ENCODE results near the gene TNFSF10. TPM values are rescaled to one million over a fixed set of nuclear protein-coding genes. Genes with fewer than 3 reads are reported as not detected.

TNFSF10 gene
- total RNA-seq, 2 experiments from 2014 or later, result 5.1 to 6.8 TPM

- no peak overlapping the region for H2AFZ ChIP-seq (ENCODE audit: low read length)
- POLR2A ChIA-PET, result interaction anchor here (2.7 kb wide), 1 partner anchor 11 kb away, joined by 8 read pairs; the partner anchor contains the start of gene TNFSF10
- no peak overlapping the region for H3K4me3 ChIP-seq (ENCODE audit: low read depth, low read length, poor library complexity, severe bottlenecking)
- no peaks in the 10 kb centered on the region for H3K79me2 ChIP-seq (ENCODE audit: insufficient read depth, low read depth, low read length)
- H3K27ac ChIP-seq (ENCODE audit: low read depth, low read length, poor library complexity, severe bottlenecking), result no peak overlapping the region
- DNase-seq (ENCODE audit: low spot score), result peak; percentile 43
- H3K36me3 ChIP-seq (ENCODE audit: insufficient read depth, low read length), result peaks cover 5% of the 10 kb centered on the region; the same call in 1 of the 2 replicates
- no TSS peak for BruUV-seq (replicated peaks)
- H3K4me1 ChIP-seq (ENCODE audit: insufficient read depth, low read length, poor library complexity, severe bottlenecking), result peaks cover 8% of the 10 kb centered on the region
- no peak for TF ChIP-seq CTCF (conservative IDR thresholded peaks at IDR 0.05; ENCODE audit: low read length)
- TF ChIP-seq EZH2phosphoT487 (IDR thresholded peaks at IDR 0.05; ENCODE audit: borderline replicate concordance, low read depth, low read length), result no peak
- CTCF ChIA-PET (ENCODE audit: unreplicated experiment), result no interaction called here
- intact Hi-C loops (cut with micrococcal nuclease; ENCODE audit: unreplicated experiment), result no loop called here
- H3K9me3 ChIP-seq (ENCODE audit: low read length), result no peaks in the 10 kb centered on the region
- no peaks in the 10 kb centered on the region for H3K9me2 ChIP-seq (ENCODE audit: insufficient read depth, low read length)
- no peaks in the 10 kb centered on the region for H4K20me1 ChIP-seq (ENCODE audit: insufficient read depth, low read length)
- peak overlapping the region; percentile 21; the same call in 1 of the 2 replicates for H3K4me2 ChIP-seq (ENCODE audit: low read length)
These were observed 11.2 kb downstream of the TNFSF10 start for GRCh38 chr3:172511783-172512762.

- intact Hi-C loops (cut with micrococcal nuclease; ENCODE audit: unreplicated experiment), result no loop called here
- H3K36me3 ChIP-seq (ENCODE audit: insufficient read depth, low read length), result peaks cover 7% of the 10 kb centered on the region
- no peak for TF ChIP-seq EZH2phosphoT487 (IDR thresholded peaks at IDR 0.05; ENCODE audit: borderline replicate concordance, low read depth, low read length)
- no peak for TF ChIP-seq CTCF (conservative IDR thresholded peaks at IDR 0.05; ENCODE audit: low read length)
- POLR2A ChIA-PET, result interaction anchor here (0.5 to 0.7 kb wide), 3 partner anchors 10 to 1601 kb away, joined by 3 to 5 read pairs (median 3); partner anchors contain the start of gene TNFSF10
- H3K79me2 ChIP-seq (ENCODE audit: insufficient read depth, low read depth, low read length), result no peaks in the 10 kb centered on the region
- H3K4me2 ChIP-seq (ENCODE audit: low read length), result no peak overlapping the region
- H3K4me1 ChIP-seq (ENCODE audit: insufficient read depth, low read length, poor library complexity, severe bottlenecking), result no peaks in the 10 kb centered on the region
- H3K27ac ChIP-seq (ENCODE audit: low read depth, low read length, poor library complexity, severe bottlenecking), result no peak overlapping the region
- BruUV-seq (replicated peaks), result TSS peak; percentile 54
- no peaks in the 10 kb centered on the region for H3K9me3 ChIP-seq (ENCODE audit: low read length)
- H4K20me1 ChIP-seq (ENCODE audit: insufficient read depth, low read length), result no peaks in the 10 kb centered on the region
- no peak for DNase-seq (ENCODE audit: low spot score)
- no peak overlapping the region for H2AFZ ChIP-seq (ENCODE audit: low read length)
- no peaks in the 10 kb centered on the region for H3K9me2 ChIP-seq (ENCODE audit: insufficient read depth, low read length)
- CTCF ChIA-PET (ENCODE audit: unreplicated experiment), result no interaction called here
- no peak overlapping the region for H3K4me3 ChIP-seq (ENCODE audit: low read depth, low read length, poor library complexity, severe bottlenecking)
These were observed 17.1 kb downstream of the TNFSF10 start for GRCh38 chr3:172506094-172506493.

GRCh38 chr3:172501540-172501939, 21.7 kb downstream of the TNFSF10 start:
- H4K20me1 ChIP-seq (ENCODE audit: insufficient read depth, low read length), result no peaks in the 10 kb centered on the region
- H3K9me2 ChIP-seq (ENCODE audit: insufficient read depth, low read length), result no peaks in the 10 kb centered on the region
- H3K27ac ChIP-seq (ENCODE audit: low read depth, low read length, poor library complexity, severe bottlenecking), result no peak overlapping the region
- intact Hi-C loops (cut with micrococcal nuclease; ENCODE audit: unreplicated experiment), result no loop called here
- ChIA-PET POLR2A (no interaction called here), CTCF (ENCODE audit: unreplicated experiment) (no interaction called here)
- DNase-seq (ENCODE audit: low spot score), result no peak
- no peak overlapping the region for H3K4me3 ChIP-seq (ENCODE audit: low read depth, low read length, poor library complexity, severe bottlenecking)
- H3K79me2 ChIP-seq (ENCODE audit: insufficient read depth, low read depth, low read length), result no peaks in the 10 kb centered on the region
- no peak for TF ChIP-seq EZH2phosphoT487 (IDR thresholded peaks at IDR 0.05; ENCODE audit: borderline replicate concordance, low read depth, low read length)
- no peak for TF ChIP-seq CTCF (conservative IDR thresholded peaks at IDR 0.05; ENCODE audit: low read length)
- no peak overlapping the region for H3K4me2 ChIP-seq (ENCODE audit: low read length)
- no TSS peak for BruUV-seq (replicated peaks)
- H3K36me3 ChIP-seq (ENCODE audit: insufficient read depth, low read length), result peaks cover 5% of the 10 kb centered on the region; the same call in 1 of the 2 replicates
- no peaks in the 10 kb centered on the region for H3K9me3 ChIP-seq (ENCODE audit: low read length)
- no peaks in the 10 kb centered on the region for H3K4me1 ChIP-seq (ENCODE audit: insufficient read depth, low read length, poor library complexity, severe bottlenecking)
- no peak overlapping the region for H2AFZ ChIP-seq (ENCODE audit: low read length)

All from OCI-LY7 (cell line).